ENCODE measurements around the gene TNK1.
"Not testable (repeated sequence)": the region's sequence is repeated elsewhere in the genome, so short reads cannot be mapped to it uniquely, and the experiment has no call there.

Gene TNK1

DNA sequence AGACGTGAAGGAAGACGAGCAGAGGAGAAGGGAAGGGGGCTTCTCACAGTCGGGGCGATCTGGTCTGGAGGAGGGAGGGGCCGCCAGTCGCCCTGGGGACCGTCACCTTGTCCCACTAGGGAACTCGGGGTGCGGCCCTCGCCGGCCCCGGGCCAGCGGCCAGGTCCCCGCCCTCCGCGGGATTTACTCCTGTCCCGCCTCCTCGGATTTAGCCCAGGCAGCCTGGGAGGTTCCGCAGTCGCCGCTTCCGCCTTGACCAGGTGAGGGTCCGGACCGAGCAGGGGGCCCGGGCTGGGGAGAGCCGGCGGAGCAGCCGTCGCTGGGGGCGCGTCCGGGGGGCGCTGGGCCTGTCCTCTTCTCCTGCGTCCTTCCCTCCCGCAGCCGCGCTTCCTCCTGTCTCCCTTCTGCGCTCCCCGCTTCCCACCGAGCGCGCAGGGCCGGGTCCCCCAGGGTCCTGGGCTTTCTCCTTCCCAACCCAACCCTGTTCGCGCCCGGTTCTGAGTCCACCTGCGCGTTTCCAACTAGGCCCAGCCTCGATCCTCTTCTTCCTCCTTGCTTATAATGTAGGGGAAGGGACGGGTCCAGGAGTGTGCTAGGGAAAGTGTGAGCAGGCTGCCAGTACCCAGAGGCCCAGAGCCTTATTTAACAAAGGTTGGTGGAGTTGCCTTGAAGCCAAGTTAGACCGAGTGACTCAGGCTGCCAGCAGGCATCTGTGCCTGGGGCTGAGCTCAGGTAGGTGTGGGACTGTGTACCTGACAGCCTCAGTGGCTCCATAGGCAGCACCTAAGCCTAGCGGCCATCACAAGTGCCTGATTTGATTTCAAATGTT, at the start of gene TNK1:
Gene TNK1 (plus strand): TSS at position 235 of the 829 bp plus-strand sequence. CDS start 1,838 bp downstream, outside the sequence.
- DNase-seq (ENCODE audit: low spot score), result no peak

DNA sequence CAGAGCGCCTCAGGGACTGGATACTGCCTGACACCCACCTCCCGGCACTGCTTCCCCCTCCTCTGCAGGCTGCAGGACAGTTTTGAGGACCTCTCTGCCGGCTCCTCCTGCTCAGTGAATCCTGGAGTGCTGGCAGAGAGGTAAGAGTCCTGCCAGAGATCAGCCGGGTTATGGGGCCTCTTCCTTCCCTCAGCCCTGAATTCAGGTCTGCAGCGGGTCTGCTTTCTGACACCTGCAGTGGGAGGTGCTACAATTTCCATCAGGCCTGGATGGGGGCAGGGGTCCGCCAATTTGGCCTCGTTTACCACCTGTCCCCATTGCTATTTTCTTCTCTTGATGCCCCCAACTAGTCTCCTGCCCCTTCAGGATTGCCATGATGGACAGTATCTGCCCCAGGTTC, 48.8 kb upstream of the TNK1 start:
- DNase-seq (ENCODE audit: low spot score), result no peak

- not testable (repeated sequence) for DNase-seq (ENCODE audit: low spot score)
Measured at GRCh38 chr17:7332600-7333069, 48.3 kb upstream of the TNK1 start.

GRCh38 chr17:7334938-7335538, 45.9 kb upstream of the TNK1 start:
- no peak for DNase-seq (ENCODE audit: low spot score)

GRCh38 chr17:7335765-7336164, 45.1 kb upstream of the TNK1 start:
- not testable (repeated sequence) for DNase-seq (ENCODE audit: low spot score)

DNA sequence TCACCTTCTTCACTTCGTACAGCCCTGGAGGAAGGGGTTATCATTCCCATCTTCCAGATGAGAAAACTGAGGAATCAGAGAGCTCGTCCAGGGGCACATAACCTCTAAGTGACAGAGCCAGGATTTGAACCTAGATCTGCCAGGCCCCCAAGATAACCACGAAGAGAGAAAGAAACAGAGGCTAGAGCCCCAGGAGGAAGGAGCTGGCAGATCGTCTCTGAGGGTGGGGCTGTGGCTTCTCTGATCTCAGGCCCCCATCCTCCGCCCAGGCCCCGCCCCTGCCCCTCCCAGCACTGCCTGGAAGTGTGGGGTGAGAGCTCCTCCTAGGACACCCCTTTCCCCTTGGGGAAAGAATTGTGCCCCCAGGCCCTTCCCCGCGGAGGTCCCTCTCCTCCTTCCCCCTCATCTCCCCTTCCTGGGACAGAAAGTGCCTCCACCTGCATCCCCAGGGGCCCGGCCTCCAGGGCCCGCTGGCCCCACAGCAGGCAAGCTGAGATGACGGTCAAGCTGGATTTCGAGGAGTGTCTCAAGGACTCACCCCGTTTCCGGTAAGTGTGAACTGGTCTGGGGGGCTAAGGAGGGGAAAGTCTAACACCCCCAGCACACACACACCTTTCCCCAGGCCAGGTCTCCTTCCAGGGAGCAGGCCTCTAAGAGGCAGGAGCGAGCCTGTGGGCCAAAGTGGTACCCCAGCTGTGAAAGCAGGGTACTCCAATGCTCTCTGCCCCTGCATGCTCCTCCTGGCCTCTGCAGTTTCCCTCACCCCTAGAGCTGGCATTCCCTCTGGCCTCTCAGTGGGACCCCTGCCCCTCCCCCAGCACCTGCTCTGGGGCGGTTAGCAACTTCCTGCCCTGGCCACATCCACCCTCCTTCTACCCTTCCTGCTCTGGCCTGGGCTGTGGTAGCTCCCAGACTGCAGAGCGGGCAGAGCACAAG, 44.4 kb upstream of the TNK1 start, which contains the start of gene ACAP1:
Gene ACAP1 (plus strand): TSS at position 290 of the 936 bp plus-strand sequence. CDS start 206 bp downstream, at position 496.
- DNase-seq (ENCODE audit: low spot score), result no peak

- not testable (repeated sequence) for DNase-seq (ENCODE audit: low spot score)
Measured at GRCh38 chr17:7337600-7337999, 43.3 kb upstream of the TNK1 start.

DNA sequence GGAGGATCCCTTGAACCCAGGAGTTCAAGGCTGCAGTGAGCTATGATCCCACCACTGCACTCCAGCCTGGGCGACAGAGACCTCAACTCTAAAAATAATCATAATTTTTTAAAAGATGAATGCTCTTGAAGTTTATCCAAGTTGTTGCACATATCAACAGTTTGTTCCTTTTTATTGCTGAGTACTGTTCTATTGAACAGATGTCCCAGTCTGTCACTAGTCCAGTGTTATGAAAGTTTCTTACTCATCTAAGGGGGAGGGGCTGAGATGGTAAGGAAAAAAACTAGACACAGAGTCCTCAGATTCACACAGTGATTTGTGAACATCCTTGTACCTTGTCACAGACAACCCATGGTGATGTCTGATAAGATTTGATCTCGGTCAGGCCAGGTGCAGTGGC, 40.7 kb upstream of the TNK1 start:
- DNase-seq (ENCODE audit: low spot score), result no peak

GRCh38 chr17:7341842-7342241, 39.0 kb upstream of the TNK1 start:
- DNase-seq (ENCODE audit: low spot score), result no peak

DNA sequence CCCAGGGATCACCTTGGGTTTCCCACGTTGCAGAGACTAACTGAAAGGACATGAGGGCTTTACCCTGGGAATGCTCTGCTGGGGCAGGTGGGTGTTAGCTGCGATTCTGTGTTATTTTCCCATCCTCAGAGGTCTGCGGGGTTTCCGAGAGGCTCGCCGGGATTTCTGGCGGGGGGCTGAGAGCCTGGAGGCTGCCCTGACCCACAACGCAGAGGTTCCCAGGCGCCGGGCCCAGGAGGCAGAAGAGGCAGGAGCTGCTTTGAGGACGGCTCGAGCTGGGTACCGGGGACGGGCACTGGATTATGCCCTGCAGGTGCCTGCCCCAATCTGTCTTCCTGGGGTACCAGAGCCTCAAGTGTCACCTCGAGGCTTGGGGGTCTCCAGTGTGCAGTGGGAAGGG, 37.6 kb upstream of the TNK1 start:
- no peak for DNase-seq (ENCODE audit: low spot score)

- no peak for DNase-seq (ENCODE audit: low spot score)
Measured at GRCh38 chr17:7346761-7347614, 33.9 kb upstream of the TNK1 start.

- DNase-seq (ENCODE audit: low spot score), result no peak
Measured at GRCh38 chr17:7347630-7348477, 33.0 kb upstream of the TNK1 start.

DNA sequence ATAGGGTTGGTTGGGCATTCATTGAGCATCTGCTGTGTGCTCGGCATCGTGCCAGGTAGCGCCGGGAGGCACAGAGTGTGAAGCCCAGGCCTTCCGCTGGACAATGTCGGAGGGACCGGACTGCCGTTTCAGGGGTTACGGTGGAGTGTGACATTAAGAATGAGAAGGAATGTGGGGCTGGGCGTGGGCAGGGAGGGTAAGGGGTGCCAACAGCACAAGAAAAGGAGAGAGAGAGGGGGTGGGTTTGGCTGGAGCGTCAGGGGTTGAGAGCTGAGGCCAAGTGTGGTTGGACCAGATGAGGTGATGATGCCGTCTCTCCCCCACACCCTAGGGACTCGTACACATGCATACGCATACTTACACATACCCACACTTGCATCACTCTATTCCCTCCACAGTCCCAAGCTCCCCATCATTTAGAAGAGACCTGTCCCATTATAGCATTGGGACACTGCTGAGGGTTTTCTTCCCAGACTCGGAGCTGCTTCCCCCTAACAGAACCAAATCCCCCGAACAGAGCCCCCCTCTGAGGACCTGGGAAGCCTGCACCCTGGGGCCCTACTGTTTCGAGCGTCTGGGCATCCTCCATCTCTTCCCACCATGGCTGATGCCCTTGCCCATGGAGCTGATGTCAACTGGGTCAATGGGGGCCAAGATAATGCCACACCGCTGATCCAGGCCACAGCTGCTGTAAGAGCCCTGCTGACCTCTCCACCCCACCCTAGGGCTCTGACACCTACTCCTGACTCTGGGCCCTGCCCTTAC, 32.2 kb upstream of the TNK1 start:
- DNase-seq (ENCODE audit: low spot score), result no peak

GRCh38 chr17:7351665-7352502, 29.0 kb upstream of the TNK1 start, which contains the start of gene KCTD11:
Gene KCTD11, plus strand, starts transcription at chr17:7352162.
- DNase-seq (ENCODE audit: low spot score), result peak; percentile 86

DNA sequence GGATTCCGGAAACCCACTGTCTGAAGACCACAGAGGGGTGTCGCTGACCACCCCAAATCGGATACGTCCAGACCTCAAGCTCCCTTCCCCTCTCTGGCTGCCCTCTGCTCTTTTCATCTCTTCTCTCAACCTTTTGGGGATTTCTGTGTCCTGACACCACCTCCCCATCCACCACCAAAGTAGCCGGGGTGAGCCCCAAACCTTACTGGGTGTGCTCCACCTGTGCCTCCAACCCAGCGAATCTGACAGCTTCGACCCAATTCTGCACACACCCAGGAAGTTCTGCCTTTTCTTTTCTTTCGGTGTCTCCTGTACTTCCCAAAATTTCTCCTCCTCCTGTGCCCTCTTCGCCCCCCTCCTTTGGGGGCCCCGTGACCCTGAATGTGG, 28.4 kb upstream of the TNK1 start:
- no peak for DNase-seq (ENCODE audit: low spot score)

GRCh38 chr17:7352910-7353635, 27.8 kb upstream of the TNK1 start:
- DNase-seq (ENCODE audit: low spot score), result no peak

GRCh38 chr17:7354262-7354843, 26.5 kb upstream of the TNK1 start:
- DNase-seq (ENCODE audit: low spot score), result peak; percentile 40
